NCI-H1930 (cell line): Measurements from ENCODE around the gene HHIP.

ENCODE experiments used
- DNase-seq, 2 experiments: peaks; one replicate each; lab custom pipeline; 2025; lab: John Stamatoyannopoulos, UW

HHIP gene

GRCh38 chr4:144655491-144655890 lies 9.5 kb downstream of the HHIP start:
- DNase-seq, result no peak

- DNase-seq, result no peak
These were observed 10.9 kb downstream of the HHIP start for GRCh38 chr4:144656850-144657249.

GRCh38 chr4:144658015-144658567 lies 12.1 kb downstream of the HHIP start:
- DNase-seq, result no peak

- no peak for DNase-seq
These were observed 12.9 kb downstream of the HHIP start for GRCh38 chr4:144658903-144659302.

GRCh38 chr4:144659447-144659846 lies 13.5 kb downstream of the HHIP start:
- DNase-seq, result no peak

GRCh38 chr4:144663834-144664475 lies 18.0 kb downstream of the HHIP start:
- no peak for DNase-seq

- DNase-seq, result no peak
These were observed 20.7 kb downstream of the HHIP start for GRCh38 chr4:144666539-144667175.

- DNase-seq, result no peak
These were observed 21.5 kb downstream of the HHIP start for GRCh38 chr4:144667500-144667899.

GRCh38 chr4:144670776-144671175 lies 24.8 kb downstream of the HHIP start:
- no peak for DNase-seq

- DNase-seq, result no peak
These were observed 28.8 kb downstream of the HHIP start for GRCh38 chr4:144674711-144675110.

GRCh38 chr4:144681806-144682205 lies 35.9 kb downstream of the HHIP start:
- no peak for DNase-seq

- DNase-seq, result no peak
These were observed 37.6 kb downstream of the HHIP start for GRCh38 chr4:144683516-144683915.

GRCh38 chr4:144685911-144686310 lies 40.0 kb downstream of the HHIP start:
- no peak for DNase-seq

- no peak for DNase-seq
These were observed 41.0 kb downstream of the HHIP start for GRCh38 chr4:144686921-144687320.

- no peak for DNase-seq
These were observed 41.5 kb downstream of the HHIP start for GRCh38 chr4:144687466-144687865.

- no peak for DNase-seq
These were observed 42.1 kb downstream of the HHIP start for GRCh38 chr4:144688035-144688569.

- DNase-seq, result no peak
These were observed 43.2 kb downstream of the HHIP start for GRCh38 chr4:144689125-144689524.

GRCh38 chr4:144695721-144696120 lies 49.8 kb downstream of the HHIP start:
- no peak for DNase-seq

- no peak for DNase-seq
These were observed 50.4 kb downstream of the HHIP start for GRCh38 chr4:144696376-144696775.

- no peak for DNase-seq
These were observed 53.6 kb downstream of the HHIP start for GRCh38 chr4:144699565-144699964.

GRCh38 chr4:144701683-144702233 lies 55.8 kb downstream of the HHIP start:
- DNase-seq, result no peak

GRCh38 chr4:144703494-144703893 lies 57.5 kb downstream of the HHIP start:
- no peak for DNase-seq
